HEK293T (cell line): ENCODE data around the gene ANKRD17.
A peak's percentile ranks its signal among the peaks of the same experiment; 100 is the strongest.

ENCODE experiments used
- CTCF ChIA-PET: fragments of 350-600 bp; formaldehyde crosslinking; extraction: SDS; loops from one replicate; lab custom pipeline; 2021; ENCODE audit warnings: antibody characterized with exemption, inconsistent platforms; lab: Yijun Ruan, JAX
- POLR2A ChIA-PET: fragments of 350-600 bp; formaldehyde crosslinking; extraction: SDS; loops from one replicate; lab custom pipeline; 2020; ENCODE audit warnings: antibody characterized with exemption, inconsistent platforms; lab: Yijun Ruan, JAX
- DNase-seq: peaks from one replicate; pipeline ENCODE4 v3.0.0; 2012; ENCODE audit warnings: mixed read lengths; ENCODE audit errors: extremely low spot score
- ARNT ChIP-seq: fragments of 450-650 bp; IDR thresholded peaks from 2 replicates; pipeline ENCODE4 v1.6.1; 2017; ENCODE audit warnings: mild to moderate bottlenecking
- BHLHE40 ChIP-seq: fragments of 450-650 bp; IDR thresholded peaks from 2 replicates; pipeline ENCODE4 v1.6.1; 2016; ENCODE audit warnings: mild to moderate bottlenecking, moderate library complexity, borderline replicate concordance
- CTBP1 ChIP-seq: fragments of 450-650 bp; IDR thresholded peaks from 2 replicates; pipeline ENCODE4 v1.6.1; 2016; ENCODE audit warnings: borderline replicate concordance
- ELF4 ChIP-seq: fragments of 450-650 bp; IDR thresholded peaks from 2 replicates; pipeline ENCODE4 v1.6.1; 2017; ENCODE audit warnings: antibody characterized with exemption
- FOXA1 ChIP-seq: fragments of 450-650 bp; IDR thresholded peaks from 2 replicates; pipeline ENCODE4 v1.6.1; 2016; ENCODE audit warnings: mild to moderate bottlenecking
- FOXK2 ChIP-seq: fragments of 450-650 bp; IDR thresholded peaks from 2 replicates; pipeline ENCODE4 v1.6.1; 2016; ENCODE audit warnings: mild to moderate bottlenecking
- FOXM1 ChIP-seq: fragments of 450-650 bp; IDR thresholded peaks from 2 replicates; pipeline ENCODE4 v1.6.1; 2017; ENCODE audit warnings: mild to moderate bottlenecking, borderline replicate concordance
- HDGF ChIP-seq: fragments of 450-650 bp; IDR thresholded peaks from 2 replicates; pipeline ENCODE4 v1.6.1; 2017; ENCODE audit warnings: antibody characterized with exemption, borderline replicate concordance
- L3MBTL2 ChIP-seq: fragments of 450-650 bp; conservative IDR thresholded peaks from 2 replicates; pipeline ENCODE4 v1.6.1; 2016; ENCODE audit warnings: mild to moderate bottlenecking
- LEF1 ChIP-seq: fragments of 450-650 bp; IDR thresholded peaks from 2 replicates; pipeline ENCODE4 v1.6.1; 2017; ENCODE audit warnings: mild to moderate bottlenecking, borderline replicate concordance
- NFRKB ChIP-seq: fragments of 450-650 bp; IDR thresholded peaks from 2 replicates; pipeline ENCODE4 v1.6.1; 2016; ENCODE audit warnings: mild to moderate bottlenecking, moderate library complexity
- PKNOX1 ChIP-seq: fragments of 450-650 bp; IDR thresholded peaks from 2 replicates; pipeline ENCODE4 v1.6.1; 2016
- SP1 ChIP-seq: fragments of 450-650 bp; IDR thresholded peaks from 2 replicates; pipeline ENCODE4 v1.6.1; 2017
- SUZ12 ChIP-seq: fragments of 450-650 bp; IDR thresholded peaks from 2 replicates; pipeline ENCODE4 v1.6.1; 2016; ENCODE audit warnings: mild to moderate bottlenecking
- TARDBP ChIP-seq: fragments of 450-650 bp; IDR thresholded peaks from 2 replicates; pipeline ENCODE4 v1.6.1; 2016
- ZNF384 ChIP-seq: fragments of 450-650 bp; IDR thresholded peaks from 2 replicates; pipeline ENCODE4 v1.6.1; 2016

ANKRD17 gene

GRCh38 chr4:73185903-73186302, 72.7 kb downstream of the ANKRD17 start:
- ChIA-PET POLR2A (no interaction called here), CTCF (no interaction called here)
- TF ChIP-seq FOXK2, result no peak
- TF ChIP-seq ZNF384, result no peak
- TF ChIP-seq SP1, result no peak
- TF ChIP-seq L3MBTL2, result no peak
- no peak for TF ChIP-seq ARNT
- DNase-seq, result no peak

- CTCF ChIA-PET, result no interaction called here
- TF ChIP-seq NFRKB (no peak), SP1 (no peak), ARNT (no peak), BHLHE40 (no peak), FOXA1 (no peak)
- POLR2A ChIA-PET, result interaction anchor here (1.2 kb wide), 1 partner anchor 78 kb away, joined by 4 read pairs; the partner anchor contains the start of gene ANKRD17
- no peak for DNase-seq
These were observed 77.4 kb downstream of the ANKRD17 start for GRCh38 chr4:73181231-73181630.

- ChIA-PET POLR2A (no interaction called here), CTCF (no interaction called here)
- no peak for DNase-seq
- peak; percentile 4; the same call in 1 of the 2 replicates for TF ChIP-seq PKNOX1
- TF ChIP-seq ARNT, result no peak
- TF ChIP-seq CTBP1, result no peak
- no peak for TF ChIP-seq HDGF
These were observed 80.2 kb downstream of the ANKRD17 start for GRCh38 chr4:73178389-73178788.

- CTCF ChIA-PET, result no interaction called here
- POLR2A ChIA-PET, result no interaction called here
- TF ChIP-seq ZNF384 (no peak), TARDBP (no peak)
- DNase-seq, result no peak
These were observed 86.4 kb downstream of the ANKRD17 start for GRCh38 chr4:73172161-73172560.

- ChIA-PET CTCF (no interaction called here), POLR2A (no interaction called here)
- TF ChIP-seq SP1 (no peak), NFRKB (no peak), LEF1 (no peak), FOXA1 (no peak)
- no peak for DNase-seq
These were observed 87.9 kb downstream of the ANKRD17 start for GRCh38 chr4:73170518-73171198.

- ChIA-PET CTCF (no interaction called here), POLR2A (no interaction called here)
- TF ChIP-seq CTBP1 (no peak), SP1 (no peak), TARDBP (no peak), BHLHE40 (no peak), FOXA1 (no peak), NFRKB (no peak), ELF4 (no peak), ARNT (no peak), PKNOX1 (no peak), L3MBTL2 (no peak), LEF1 (no peak), SUZ12 (no peak), FOXM1 (no peak), HDGF (no peak), FOXK2 (no peak)
- DNase-seq, result no peak
These were observed 92.4 kb downstream of the ANKRD17 start for GRCh38 chr4:73166212-73166611.

GRCh38 chr4:73161527-73162185, 96.9 kb downstream of the ANKRD17 start:
- no peak for DNase-seq
- ChIA-PET CTCF (no interaction called here), POLR2A (no interaction called here)
- TF ChIP-seq TARDBP (no peak), FOXK2 (no peak), FOXA1 (no peak), L3MBTL2 (no peak), SP1 (no peak), PKNOX1 (no peak), CTBP1 (no peak), ELF4 (no peak)
